Mucosa of rectum (tissue), 2 donors: ENCODE data around the gene HTR3A.

Experiments used
- H3K27ac ChIP-seq, 2 donors: one replicate each; pipeline ENCODE4 v1.7.0; 2013; ENCODE audit warnings: inconsistent platforms in 2 of 2, low read depth in 2 of 2, low read length in 2 of 2
- H3K27me3 ChIP-seq, 2 donors: one replicate each; pipeline ENCODE4 v1.7.0; 2013; ENCODE audit warnings: low read length in 2 of 2; ENCODE audit not compliant: control insufficient read depth in 2 of 2, insufficient read depth in 2 of 2
- H3K36me3 ChIP-seq, 2 donors: one replicate each; pipeline ENCODE4 v1.7.0; 2013; ENCODE audit warnings: low read length in 2 of 2; ENCODE audit not compliant: control insufficient read depth in 2 of 2, insufficient read depth in 2 of 2
- H3K4me1 ChIP-seq, 2 donors: one replicate each; pipeline ENCODE4 v1.7.0; 2013; ENCODE audit warnings: low read length in 2 of 2, mild to moderate bottlenecking in 1 of 2; ENCODE audit not compliant: control insufficient read depth in 2 of 2, insufficient read depth in 2 of 2
- H3K4me3 ChIP-seq, 2 donors: one replicate each; pipeline ENCODE4 v1.7.0; 2013; ENCODE audit warnings: low read length in 2 of 2
- H3K9ac ChIP-seq, 2 donors: one replicate each; pipeline ENCODE4 v1.7.0; 2013; ENCODE audit warnings: low read length in 2 of 2, low read depth in 1 of 2, mild to moderate bottlenecking in 1 of 2
- H3K9me3 ChIP-seq, 2 donors: one replicate each; pipeline ENCODE4 v1.7.0; 2013; ENCODE audit warnings: low read length in 2 of 2; ENCODE audit not compliant: control insufficient read depth in 2 of 2
- donor health status: healthy.
- donor health status: Normal muscosa, but diverticular disease.

The HTR3A gene

DNA sequence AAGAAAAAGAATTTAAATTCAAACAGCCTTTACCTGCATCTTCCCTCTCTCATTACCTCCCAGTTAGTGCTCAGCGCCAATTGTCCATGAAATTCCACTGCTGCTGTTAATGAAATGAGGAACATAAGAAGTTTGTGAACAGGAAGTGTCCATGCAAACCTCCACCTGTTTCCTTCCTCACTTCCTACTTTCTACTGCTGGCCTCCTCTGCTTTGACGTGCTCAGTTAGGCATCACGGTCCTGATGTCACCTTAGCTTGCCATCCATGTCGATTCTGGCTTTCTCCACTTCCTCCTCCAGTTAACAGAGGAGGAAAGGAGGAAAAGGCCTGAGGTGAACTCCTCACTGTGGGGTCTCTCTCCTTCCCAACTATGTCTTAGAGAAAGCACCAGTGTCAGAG is 26.9 kb upstream of the HTR3A start:
- Histone ChIP-seq H3K4me3 (no peak overlapping the region), H3K9me3 (no peaks in the 10 kb centered on the region), H3K27ac (no peak overlapping the region), H3K27me3 (peaks cover 0 to 11% of the 10 kb centered on the region in 2 donors), H3K4me1 (no peaks in the 10 kb centered on the region), H3K9ac (no peak overlapping the region), H3K36me3 (no peaks in the 10 kb centered on the region)

- H3K9me3 ChIP-seq = no peaks in the 10 kb centered on the region
- H3K27me3 ChIP-seq = peaks cover under 1 to 14% of the 10 kb centered on the region in 2 donors
- no peaks in the 10 kb centered on the region for H3K36me3 ChIP-seq
- H3K4me3 ChIP-seq = no peak overlapping the region
- no peaks in the 10 kb centered on the region for H3K4me1 ChIP-seq
- no peak overlapping the region for H3K9ac ChIP-seq
- H3K27ac ChIP-seq = no peak overlapping the region
These were observed 25.0 kb upstream of the HTR3A start for GRCh38 chr11:113949891-113950290.

DNA sequence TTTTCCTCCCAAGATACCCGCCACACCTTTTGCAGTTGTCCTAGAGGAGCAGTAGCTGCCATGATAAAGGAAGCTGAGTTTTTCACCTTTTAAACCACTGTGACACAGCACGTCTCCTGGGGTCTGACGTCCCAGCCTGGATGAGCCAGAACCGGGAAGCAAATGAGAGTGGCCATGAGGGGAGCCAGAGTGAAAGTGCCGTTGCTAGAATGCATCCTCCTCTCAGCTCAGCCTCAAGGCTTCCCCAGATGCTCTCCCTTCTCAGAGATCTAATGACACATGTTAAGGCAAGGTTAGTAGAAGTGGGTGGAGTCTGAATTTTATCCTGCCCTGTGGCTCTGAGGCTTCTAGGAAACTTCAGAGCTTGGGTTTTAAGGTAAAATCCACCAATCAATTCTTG is 23.4 kb upstream of the HTR3A start:
- no peaks in the 10 kb centered on the region for H3K36me3 ChIP-seq
- H3K9me3 ChIP-seq = no peaks in the 10 kb centered on the region
- no peak overlapping the region for H3K4me3 ChIP-seq
- H3K27me3 ChIP-seq = peaks cover 3 to 14% of the 10 kb centered on the region in 2 donors
- no peak overlapping the region for H3K27ac ChIP-seq
- H3K4me1 ChIP-seq = no peaks in the 10 kb centered on the region
- H3K9ac ChIP-seq = no peak overlapping the region

- peaks cover 3 to 14% of the 10 kb centered on the region in 2 donors for H3K27me3 ChIP-seq
- H3K4me1 ChIP-seq = no peaks in the 10 kb centered on the region
- H3K4me3 ChIP-seq = no peak overlapping the region
- H3K36me3 ChIP-seq = no peaks in the 10 kb centered on the region
- H3K9me3 ChIP-seq = no peaks in the 10 kb centered on the region
- no peak overlapping the region for H3K9ac ChIP-seq
- H3K27ac ChIP-seq = no peak overlapping the region
These were observed 22.8 kb upstream of the HTR3A start for GRCh38 chr11:113952070-113952469.

GRCh38 chr11:113952588-113952987 is 22.3 kb upstream of the HTR3A start:
- Histone ChIP-seq H3K4me1 (no peaks in the 10 kb centered on the region), H3K36me3 (no peaks in the 10 kb centered on the region), H3K4me3 (no peak overlapping the region), H3K27me3 (peaks cover 3 to 14% of the 10 kb centered on the region in 2 donors), H3K27ac (no peak overlapping the region), H3K9ac (no peak overlapping the region), H3K9me3 (no peaks in the 10 kb centered on the region)

- no peaks in the 10 kb centered on the region for H3K9me3 ChIP-seq
- no peaks in the 10 kb centered on the region for H3K4me1 ChIP-seq
- H3K9ac ChIP-seq = no peak overlapping the region
- H3K27ac ChIP-seq = no peak overlapping the region
- H3K27me3 ChIP-seq = peaks cover 3 to 14% of the 10 kb centered on the region in 2 donors
- H3K36me3 ChIP-seq = no peaks in the 10 kb centered on the region
- H3K4me3 ChIP-seq = no peak overlapping the region
These were observed 20.7 kb upstream of the HTR3A start for GRCh38 chr11:113954235-113954634.

GRCh38 chr11:113956986-113957385 is 17.9 kb upstream of the HTR3A start:
- no peak overlapping the region for H3K9ac ChIP-seq
- no peaks in the 10 kb centered on the region for H3K9me3 ChIP-seq
- no peaks in the 10 kb centered on the region for H3K36me3 ChIP-seq
- H3K27me3 ChIP-seq = peaks cover 3 to 11% of the 10 kb centered on the region in 2 donors
- H3K4me1 ChIP-seq = no peaks in the 10 kb centered on the region
- H3K27ac ChIP-seq = no peak overlapping the region
- H3K4me3 ChIP-seq = no peak overlapping the region

GRCh38 chr11:113960702-113961330 is 14.1 kb upstream of the HTR3A start:
- Histone ChIP-seq H3K9me3 (no peaks in the 10 kb centered on the region), H3K9ac (no peak overlapping the region), H3K4me1 (no peaks in the 10 kb centered on the region), H3K27ac (no peak overlapping the region), H3K27me3 (no peaks in the 10 kb centered on the region), H3K4me3 (no peak overlapping the region), H3K36me3 (no peaks in the 10 kb centered on the region)

GRCh38 chr11:113967361-113967760 is 7.5 kb upstream of the HTR3A start:
- Histone ChIP-seq H3K4me3 (no peak overlapping the region), H3K36me3 (no peaks in the 10 kb centered on the region), H3K4me1 (no peaks in the 10 kb centered on the region), H3K9ac (no peak overlapping the region), H3K9me3 (no peaks in the 10 kb centered on the region), H3K27ac (no peak overlapping the region), H3K27me3 (peaks cover 0 to 3% of the 10 kb centered on the region in 2 donors)

DNA sequence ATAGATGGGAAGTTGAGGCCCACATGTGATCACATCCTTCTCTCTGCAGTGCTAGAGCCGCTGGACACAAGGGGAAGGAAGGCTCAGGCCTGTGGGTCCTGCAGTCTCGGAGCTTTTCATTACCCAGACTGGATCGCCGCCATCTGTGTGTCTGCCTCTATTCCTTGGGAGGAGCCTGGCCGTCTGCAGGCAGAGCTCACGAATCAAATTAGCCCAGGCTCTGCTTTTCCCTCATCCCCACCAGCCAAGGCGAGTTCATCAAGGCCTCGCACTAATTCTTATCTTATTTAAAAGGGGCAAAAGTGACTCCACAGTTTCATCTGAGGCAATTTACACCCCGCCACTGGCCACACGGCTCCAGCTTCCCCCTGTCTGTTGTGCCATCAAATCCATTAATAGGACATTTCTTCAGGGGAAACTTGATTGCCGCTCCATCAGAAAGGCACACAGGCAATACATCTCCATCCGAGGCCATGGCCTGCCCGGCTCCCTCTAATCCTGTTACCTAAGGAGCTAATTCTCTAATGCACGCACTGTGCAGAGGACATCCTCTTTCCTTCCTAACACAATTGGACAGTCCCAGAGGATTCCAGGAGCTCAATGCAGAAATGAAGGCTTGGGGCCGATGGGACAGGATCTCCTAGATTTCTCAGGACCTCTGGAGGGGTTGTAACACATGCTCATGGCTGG is 3.3 kb upstream of the HTR3A start:
- no peak overlapping the region for H3K27ac ChIP-seq
- peaks cover 6 to 7% of the 10 kb centered on the region in 2 donors for H3K27me3 ChIP-seq
- H3K9ac ChIP-seq = no peak overlapping the region
- H3K9me3 ChIP-seq = no peaks in the 10 kb centered on the region
- H3K36me3 ChIP-seq = no peaks in the 10 kb centered on the region
- H3K4me3 ChIP-seq = no peak overlapping the region
- H3K4me1 ChIP-seq = peaks cover 0 to 7% of the 10 kb centered on the region in 2 donors
